DLD1 (cell line): Measurements from ENCODE around the gene FYB1.
"Not testable (repeated sequence)": the region's sequence is repeated elsewhere in the genome, so short reads cannot be mapped to it uniquely, and the experiment has no call there.

ENCODE experiments used
- in situ Hi-C: cut with HindIII; loops from 2 replicates; pipeline ENCODE4 v1.10.0; 2017; ENCODE audit warnings: low sequenced_read_pairs

FYB1 gene

DNA sequence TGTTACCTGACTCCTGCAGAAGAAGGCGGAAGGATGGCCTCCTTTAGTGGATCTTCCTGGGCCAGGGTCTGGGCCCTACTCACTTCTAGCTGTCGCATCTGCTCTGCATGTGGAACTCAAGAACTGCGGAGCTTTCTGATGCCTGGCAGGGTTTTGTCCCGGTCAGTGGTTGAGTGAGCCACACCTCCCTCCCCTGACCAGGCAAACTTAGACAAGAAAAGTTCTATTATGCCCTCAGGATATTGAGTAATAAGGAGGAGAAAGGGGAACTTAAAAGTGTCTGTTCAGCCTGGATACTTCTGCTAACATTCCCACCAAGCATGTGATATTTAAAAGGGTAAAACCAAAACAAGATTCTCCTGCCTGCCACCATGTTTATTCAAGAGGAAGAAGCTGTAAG is at the start of gene FYB1:
Gene FYB1 (minus strand): TSS at position 127 of the 400 bp plus-strand sequence. CDS start 16,603 bp downstream, outside the sequence.
- in situ Hi-C loops: no loop called here

- in situ Hi-C loops: no loop called here
Measured at GRCh38 chr5:39267186-39267585, 47.8 kb upstream of the FYB1 start.

DNA sequence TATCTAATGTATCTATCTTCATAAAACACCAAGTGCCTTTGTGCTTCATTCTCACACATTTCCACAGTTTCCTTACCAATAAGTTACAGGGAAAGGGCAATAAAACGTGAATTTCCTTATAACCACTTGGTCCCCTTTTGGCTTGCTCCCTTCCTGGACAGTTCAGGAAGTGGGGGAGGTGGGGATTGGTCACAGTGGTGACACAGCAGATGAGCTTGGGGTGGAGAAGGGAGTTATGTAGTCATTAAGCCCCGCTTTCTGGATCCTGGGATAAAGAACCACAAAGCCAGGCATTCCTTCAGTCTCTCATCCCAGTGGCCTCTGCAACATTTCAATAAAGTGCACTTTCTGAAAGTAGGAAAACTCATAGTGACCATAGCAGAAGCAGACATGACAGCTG is 47.1 kb upstream of the FYB1 start:
- in situ Hi-C loops: no loop called here

GRCh38 chr5:39264528-39264927 is 45.2 kb upstream of the FYB1 start:
- in situ Hi-C loops: no loop called here

GRCh38 chr5:39262981-39263380 is 43.6 kb upstream of the FYB1 start:
- in situ Hi-C loops: no loop called here

- in situ Hi-C loops: no loop called here
Measured at GRCh38 chr5:39260095-39260494, 40.7 kb upstream of the FYB1 start.

DNA sequence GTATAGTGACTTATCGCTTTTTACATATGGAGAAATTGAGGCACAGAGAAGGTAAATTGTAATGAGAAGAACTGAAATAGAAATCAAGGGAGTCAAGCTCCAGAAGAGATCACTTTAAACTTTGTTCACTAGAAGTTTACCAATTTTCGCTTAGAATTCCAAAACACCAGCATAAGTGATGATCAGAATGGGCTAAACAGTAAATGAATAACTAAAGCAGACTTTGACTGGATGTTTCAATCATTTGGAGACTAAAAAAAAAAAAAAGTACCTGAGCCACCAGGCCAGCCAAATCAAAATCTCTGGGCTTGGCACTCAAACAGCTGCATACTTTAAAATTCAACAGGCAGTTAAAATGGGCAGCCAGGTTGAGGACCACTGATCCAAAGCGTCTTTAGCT is 38.2 kb upstream of the FYB1 start:
- in situ Hi-C loops: no loop called here

- in situ Hi-C loops: no loop called here
Measured at GRCh38 chr5:39256477-39257235, 37.3 kb upstream of the FYB1 start.

DNA sequence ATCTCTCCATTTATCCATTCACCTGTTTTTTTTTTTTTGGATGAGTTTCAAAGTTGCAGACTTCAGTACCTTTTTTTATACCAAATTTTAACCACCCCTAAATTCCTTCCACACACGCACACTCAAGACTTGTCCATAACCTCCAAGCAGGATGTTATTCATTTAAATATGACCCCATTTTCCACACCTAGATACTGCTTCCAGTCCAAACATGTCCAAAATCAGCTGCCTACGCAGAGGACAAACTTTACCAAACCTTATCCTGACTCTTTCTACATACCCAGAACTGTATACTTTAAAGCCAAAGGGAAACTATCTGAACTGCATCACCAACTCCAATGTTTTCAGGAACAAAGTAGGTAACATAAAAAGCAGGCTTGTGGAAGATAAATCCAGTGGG is 36.0 kb upstream of the FYB1 start:
- in situ Hi-C loops: no loop called here

DNA sequence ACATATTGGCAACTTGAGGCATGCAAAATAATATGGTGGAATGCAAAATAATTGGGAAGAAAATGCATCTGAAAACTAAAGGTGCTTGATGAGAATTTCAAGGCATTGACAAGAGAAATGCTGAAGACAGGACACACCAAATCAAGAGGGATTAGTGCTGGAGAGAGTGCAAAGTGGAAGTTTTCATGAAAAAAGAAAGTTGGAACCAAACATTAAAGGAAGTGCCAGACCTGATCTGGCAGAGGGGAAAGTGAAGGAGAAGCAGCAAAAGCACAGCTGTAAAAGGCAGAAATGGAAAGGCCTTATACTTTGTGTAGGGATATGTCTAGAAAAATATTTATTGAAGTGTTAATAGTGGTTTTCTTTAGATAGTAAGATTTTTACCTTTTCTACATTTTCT is 35.3 kb upstream of the FYB1 start:
- in situ Hi-C loops: no loop called here

DNA sequence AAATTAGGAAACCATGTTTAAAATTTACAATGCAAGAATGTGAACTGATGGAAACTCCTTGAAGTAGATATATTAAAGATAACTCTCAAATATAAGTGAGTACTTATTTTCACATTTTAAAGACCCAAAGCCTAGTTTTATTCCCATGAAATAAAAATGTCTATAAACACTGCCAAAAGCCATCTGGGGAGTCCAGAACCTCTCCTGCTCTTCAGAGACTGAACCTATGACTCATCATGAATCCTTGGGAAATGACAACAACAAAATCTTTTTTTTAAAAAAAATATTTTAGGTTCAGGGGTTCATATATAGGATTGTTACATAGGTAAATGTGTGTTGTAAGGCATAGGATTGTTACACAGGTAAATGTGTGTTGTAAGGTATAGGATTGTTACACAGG is 33.8 kb upstream of the FYB1 start:
- in situ Hi-C loops: no loop called here

DNA sequence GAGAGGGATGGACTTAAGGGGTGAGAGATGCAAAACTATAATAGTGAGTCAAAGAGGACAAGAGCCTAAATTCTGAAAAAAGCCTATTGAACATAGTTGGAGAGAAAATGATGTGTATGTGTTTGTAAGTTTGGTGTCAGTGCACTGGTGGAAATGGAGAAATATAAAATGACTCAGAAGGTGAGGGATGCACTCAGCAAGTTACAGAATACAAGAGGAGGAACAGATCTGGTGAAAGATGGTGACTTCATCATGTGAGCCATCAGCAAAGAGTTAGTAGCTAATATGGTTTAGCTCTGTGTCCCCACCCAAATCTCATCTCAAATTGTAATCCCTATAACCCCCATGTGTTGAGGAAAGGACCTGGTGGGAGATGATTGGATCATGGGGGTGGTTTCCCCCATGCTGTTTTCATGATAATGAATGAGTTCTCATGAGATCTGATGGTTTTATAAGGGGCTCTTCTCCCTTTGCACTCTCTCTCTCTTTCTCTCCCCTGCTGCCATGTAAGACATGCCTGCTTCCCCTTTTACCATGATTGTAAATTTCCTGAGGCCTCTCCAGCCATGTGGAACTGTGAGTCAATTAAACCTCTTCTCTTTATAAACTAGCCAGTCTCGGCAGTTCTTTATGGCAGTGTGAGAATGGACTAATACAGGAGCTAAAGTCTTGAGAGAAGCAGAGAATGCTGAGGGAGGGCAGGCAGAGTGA is 30.4 kb upstream of the FYB1 start:
- in situ Hi-C loops: no loop called here

GRCh38 chr5:39249069-39249468 is 29.7 kb upstream of the FYB1 start:
- in situ Hi-C loops: no loop called here

DNA sequence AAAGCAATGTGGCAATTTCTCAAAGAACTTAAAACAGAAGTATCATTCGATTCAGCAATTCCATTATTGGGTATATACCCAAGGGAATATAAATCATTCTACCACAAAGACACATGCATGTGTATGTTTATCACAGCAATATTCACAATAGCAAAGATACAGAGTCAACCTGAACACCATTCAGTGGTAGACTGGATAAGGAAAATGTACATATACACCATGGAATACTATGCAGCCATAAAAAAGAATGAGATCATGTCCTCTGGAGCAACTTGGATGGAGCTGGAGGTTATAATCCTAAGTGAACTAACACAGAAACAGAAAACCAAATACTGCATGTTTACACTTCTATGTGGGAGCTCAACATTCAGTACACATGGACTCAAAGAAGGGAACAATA is 21.4 kb upstream of the FYB1 start:
- in situ Hi-C loops: no loop called here

GRCh38 chr5:39238366-39239105 is 19.2 kb upstream of the FYB1 start:
- in situ Hi-C loops: no loop called here

- in situ Hi-C loops: no loop called here
Measured at GRCh38 chr5:39236718-39237117, 17.4 kb upstream of the FYB1 start.

- in situ Hi-C loops: no loop called here
Measured at GRCh38 chr5:39235648-39236047, 16.3 kb upstream of the FYB1 start.

DNA sequence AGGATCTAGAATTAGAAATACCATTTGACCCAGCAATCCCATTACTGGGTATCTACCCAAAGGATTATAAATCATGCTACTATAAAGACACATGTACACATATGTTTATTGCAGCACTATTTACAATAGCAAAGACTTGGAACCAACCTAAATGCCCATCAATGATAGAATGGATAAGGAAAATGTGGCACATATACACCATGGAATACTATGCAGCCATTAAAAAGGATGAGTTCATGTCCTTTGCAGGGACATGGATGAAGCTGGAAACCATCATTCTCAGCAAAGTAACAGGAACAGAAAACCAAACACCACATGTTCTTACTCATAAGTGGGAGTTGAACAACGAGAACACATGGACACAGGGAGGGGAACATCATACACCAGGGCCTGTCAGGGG is 15.1 kb upstream of the FYB1 start:
- in situ Hi-C loops: not testable (repeated sequence)

GRCh38 chr5:39233783-39234182 is 14.4 kb upstream of the FYB1 start:
- in situ Hi-C loops: no loop called here

DNA sequence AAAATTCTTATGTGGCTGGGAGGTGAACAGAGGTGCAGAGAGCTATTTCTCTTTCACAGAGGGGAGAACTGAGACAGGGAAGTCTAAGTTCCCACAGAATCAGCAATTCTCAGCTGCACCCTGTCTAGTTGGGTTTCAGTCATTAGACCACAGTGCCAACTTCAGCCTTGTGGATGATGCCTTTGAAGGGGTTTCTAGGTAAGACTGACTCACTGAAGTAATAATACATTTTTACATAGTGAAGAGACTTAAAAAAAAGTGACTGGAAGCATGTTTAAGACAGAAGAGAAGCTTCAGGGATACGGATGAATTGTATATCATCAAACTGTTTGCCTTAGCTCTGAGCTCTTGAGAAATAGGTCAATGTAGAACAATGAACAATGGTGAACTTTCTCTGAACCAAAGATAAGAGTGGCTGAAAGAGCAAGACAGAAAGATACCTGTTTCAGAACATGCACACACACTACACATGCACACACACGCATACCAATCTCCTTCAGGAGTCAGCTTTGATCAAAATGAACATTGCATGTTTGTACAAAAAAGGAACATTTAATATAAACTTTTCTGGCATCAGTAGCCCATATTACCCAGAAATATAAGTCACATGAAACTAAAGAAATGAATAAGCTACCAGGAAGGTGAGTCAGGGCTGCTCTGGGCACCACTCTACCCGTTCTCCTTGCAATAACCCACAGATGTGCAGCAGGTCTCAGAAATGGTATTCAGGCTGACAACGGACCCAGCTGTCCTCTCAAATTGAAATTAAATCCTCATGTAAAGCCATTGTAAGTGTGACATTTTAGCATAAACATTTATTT is 12.6 kb upstream of the FYB1 start:
- in situ Hi-C loops: no loop called here

DNA sequence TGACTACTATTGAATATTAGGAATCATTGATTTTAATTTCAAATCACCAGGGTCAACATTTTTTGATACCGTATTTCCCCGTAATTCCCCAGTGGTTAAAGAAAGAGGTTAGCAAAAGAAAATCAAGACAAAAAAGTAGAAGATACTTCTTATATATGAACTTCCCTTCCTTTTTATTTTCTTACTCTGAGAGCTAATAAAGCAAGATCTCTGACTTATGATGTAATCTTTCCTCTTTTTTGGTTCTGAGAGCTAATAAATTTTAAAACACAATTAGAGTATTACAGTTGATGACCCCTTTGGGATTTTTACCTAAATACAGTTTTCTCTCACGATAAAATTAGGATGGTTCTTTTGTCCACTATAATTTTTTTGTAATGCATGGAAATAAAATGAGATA is 9.2 kb upstream of the FYB1 start:
- in situ Hi-C loops: no loop called here
